Large intestine (tissue), 3 donors: ENCODE results near the gene AKR1B15. TPM values are rescaled to one million over a fixed set of nuclear protein-coding genes. Genes with fewer than 3 reads are reported as not detected.
A peak's percentile ranks its signal among the peaks of the same experiment; 100 is the strongest.
"Not testable (repeated sequence)": the region's sequence is repeated elsewhere in the genome, so short reads cannot be mapped to it uniquely, and the experiment has no call there.

Experiments used
- DNase-seq, 2 donors: peaks; one replicate each; pipeline versions ENCODE4 v3.0.0 to v3.0.0-alpha.2; 2013
- H3K27ac ChIP-seq: one replicate; pipeline ENCODE4 v1.5.1; 2013; ENCODE audit warnings: low read length
- H3K27me3 ChIP-seq: 2 replicates; pipeline ENCODE4 v1.6.1; 2013; ENCODE audit warnings: low read length; ENCODE audit not compliant: control insufficient read depth, insufficient read depth
- H3K36me3 ChIP-seq: 2 replicates; pipeline ENCODE4 v1.6.1; 2013; ENCODE audit warnings: low read length; ENCODE audit not compliant: control insufficient read depth, insufficient read depth
- H3K4me1 ChIP-seq: one replicate; pipeline ENCODE4 v1.6.1; 2013; ENCODE audit warnings: low read length; ENCODE audit not compliant: control insufficient read depth, insufficient read depth
- H3K4me3 ChIP-seq: one replicate; pipeline ENCODE4 v1.5.1; 2013; ENCODE audit warnings: low read length
- H3K9me3 ChIP-seq: one replicate; pipeline ENCODE4 v1.6.1; 2013; ENCODE audit warnings: mild to moderate bottlenecking, low read depth, low read length, moderate library complexity; ENCODE audit not compliant: control insufficient read depth
- WGBS: methylation state at CpG from one replicate; pipeline ENCODE4 v1.1.5; 2013; ENCODE audit warnings: low lambda C conversion rate; ENCODE audit not compliant: insufficient coverage; 5-methylcytosine and 5-hydroxymethylcytosine counted together
- polyA plus RNA-seq: library from polyadenylated mRNA; unstranded; fragments of 120-200 nt; gene quantifications from one replicate; pipeline ENCODE4 v1.2.1, GENCODE V29; 2013

Gene AKR1B15
- polyA plus RNA-seq, 1 donor = 0.22 TPM

GRCh38 chr7:134558370-134558769, 9.5 kb downstream of the AKR1B15 start:
- no peak overlapping the region for H3K27ac ChIP-seq
- WGBS = no CpG with 5 or more reads among the region's 5 CpGs
- H3K27me3 ChIP-seq = peaks cover 3% of the 10 kb centered on the region
- H3K36me3 ChIP-seq = no peaks in the 10 kb centered on the region
- DNase-seq = no peak
- no peaks in the 10 kb centered on the region for H3K4me1 ChIP-seq
- H3K9me3 ChIP-seq = no peaks in the 10 kb centered on the region
- H3K4me3 ChIP-seq = no peak overlapping the region

- not testable (repeated sequence) for H3K4me1 ChIP-seq, H3K27me3 ChIP-seq, H3K36me3 ChIP-seq, DNase-seq, H3K9me3 ChIP-seq, H3K4me3 ChIP-seq, H3K27ac ChIP-seq
- no CpG with 5 or more reads among the region's 5 CpGs for WGBS
Observed at GRCh38 chr7:134561616-134562015, 12.7 kb downstream of the AKR1B15 start.

- WGBS = no CpG with 5 or more reads among the region's 6 CpGs
Observed at GRCh38 chr7:134562136-134562535, 13.2 kb downstream of the AKR1B15 start.

GRCh38 chr7:134563398-134563749, 14.5 kb downstream of the AKR1B15 start:
- H3K27ac ChIP-seq, DNase-seq, H3K4me3 ChIP-seq, H3K27me3 ChIP-seq, H3K36me3 ChIP-seq, H3K9me3 ChIP-seq, H3K4me1 ChIP-seq: not testable (repeated sequence)
- 100% methylated on average over 1 of the region's 2 CpGs for WGBS

More at GRCh38 chr7:134562136-134562535, 13.2 kb downstream of the AKR1B15 start:
- Histone ChIP-seq H3K4me1 (no peaks in the 10 kb centered on the region), H3K9me3 (no peaks in the 10 kb centered on the region), H3K27me3 (peaks cover 3% of the 10 kb centered on the region), H3K4me3 (no peak overlapping the region), H3K36me3 (no peaks in the 10 kb centered on the region), H3K27ac (no peak overlapping the region)
- DNase-seq = no peak

- H3K4me1 ChIP-seq = no peaks in the 10 kb centered on the region
- no peaks in the 10 kb centered on the region for H3K36me3 ChIP-seq
- no peak for DNase-seq
- no CpG with 5 or more reads among the region's 2 CpGs for WGBS
- H3K27me3 ChIP-seq = no peaks in the 10 kb centered on the region
- H3K9me3 ChIP-seq = no peaks in the 10 kb centered on the region
- no peak overlapping the region for H3K4me3 ChIP-seq
- H3K27ac ChIP-seq = no peak overlapping the region
Observed at GRCh38 chr7:134565643-134566136, 16.8 kb downstream of the AKR1B15 start.

GRCh38 chr7:134567368-134567767, 18.5 kb downstream of the AKR1B15 start:
- H3K27ac ChIP-seq = no peak overlapping the region
- no peak overlapping the region for H3K4me3 ChIP-seq
- DNase-seq = no peak
- H3K36me3 ChIP-seq = no peaks in the 10 kb centered on the region
- no peaks in the 10 kb centered on the region for H3K27me3 ChIP-seq
- no peaks in the 10 kb centered on the region for H3K4me1 ChIP-seq
- no peaks in the 10 kb centered on the region for H3K9me3 ChIP-seq
- WGBS = 100% methylated on average over 1 of the region's 3 CpGs

- DNase-seq, H3K4me3 ChIP-seq, H3K9me3 ChIP-seq, H3K27ac ChIP-seq, H3K4me1 ChIP-seq, H3K36me3 ChIP-seq, H3K27me3 ChIP-seq: not testable (repeated sequence)
- 93% methylated on average over 2 of the region's 9 CpGs for WGBS
Observed at GRCh38 chr7:134569962-134570361, 21.1 kb downstream of the AKR1B15 start.

GRCh38 chr7:134571101-134571500, 22.2 kb downstream of the AKR1B15 start:
- H3K36me3 ChIP-seq = no peaks in the 10 kb centered on the region
- no CpG with 5 or more reads among the region's 2 CpGs for WGBS
- H3K27me3 ChIP-seq = no peaks in the 10 kb centered on the region

GRCh38 chr7:134571746-134572461, 23.0 kb downstream of the AKR1B15 start:
- no peaks in the 10 kb centered on the region for H3K9me3 ChIP-seq
- no peak for DNase-seq
- no peaks in the 10 kb centered on the region for H3K36me3 ChIP-seq
- no peaks in the 10 kb centered on the region for H3K4me1 ChIP-seq
- H3K27ac ChIP-seq = no peak overlapping the region
- no peak overlapping the region for H3K4me3 ChIP-seq
- H3K27me3 ChIP-seq = no peaks in the 10 kb centered on the region
- 80% methylated on average over 2 of the region's 6 CpGs for WGBS

More at GRCh38 chr7:134571101-134571500, 22.2 kb downstream of the AKR1B15 start:
- Histone ChIP-seq H3K27ac (no peak overlapping the region), H3K4me3 (no peak overlapping the region), H3K9me3 (no peaks in the 10 kb centered on the region), H3K4me1 (no peaks in the 10 kb centered on the region)
- DNase-seq = peak; percentile 39 to 50

GRCh38 chr7:134574322-134574721, 25.4 kb downstream of the AKR1B15 start:
- H3K4me3 ChIP-seq = no peak overlapping the region

GRCh38 chr7:134584290-134584689, 35.4 kb downstream of the AKR1B15 start:
- Histone ChIP-seq H3K4me1 (no peaks in the 10 kb centered on the region), H3K4me3 (no peak overlapping the region), H3K36me3 (no peaks in the 10 kb centered on the region), H3K27ac (no peak overlapping the region), H3K9me3 (no peaks in the 10 kb centered on the region), H3K27me3 (peaks cover 10% of the 10 kb centered on the region)
- 80% methylated on average over 1 of the region's 1 CpG for WGBS
- DNase-seq = no peak

More at GRCh38 chr7:134574322-134574721, 25.4 kb downstream of the AKR1B15 start:
- Histone ChIP-seq H3K9me3 (no peaks in the 10 kb centered on the region), H3K27me3 (no peaks in the 10 kb centered on the region), H3K36me3 (no peaks in the 10 kb centered on the region), H3K27ac (no peak overlapping the region), H3K4me1 (no peaks in the 10 kb centered on the region)
- no peak for DNase-seq
- 60% methylated on average over 1 of the region's 2 CpGs for WGBS
